HFF-Myc (cell line): ENCODE measurements around the gene ENOX1.

Source experiments
- DNase-seq: peaks from one replicate; pipeline ENCODE4 v3.0.0-alpha.2; 2011; ENCODE audit warnings: low read depth; ENCODE audit errors: extremely low read depth
- H3K4me3 ChIP-seq: replicated peaks from 2 replicates; pipeline ENCODE4 v1.5.1; 2011; ENCODE audit warnings: low read depth, mild to moderate bottlenecking, control low read depth, low read length
- CTCF ChIP-seq: IDR thresholded peaks from 2 replicates; pipeline ENCODE4 v1.5.1; 2012; ENCODE audit warnings: mild to moderate bottlenecking, low read depth, low read length, control low read depth; ENCODE audit errors: missing control alignments

The ENOX1 gene

DNA sequence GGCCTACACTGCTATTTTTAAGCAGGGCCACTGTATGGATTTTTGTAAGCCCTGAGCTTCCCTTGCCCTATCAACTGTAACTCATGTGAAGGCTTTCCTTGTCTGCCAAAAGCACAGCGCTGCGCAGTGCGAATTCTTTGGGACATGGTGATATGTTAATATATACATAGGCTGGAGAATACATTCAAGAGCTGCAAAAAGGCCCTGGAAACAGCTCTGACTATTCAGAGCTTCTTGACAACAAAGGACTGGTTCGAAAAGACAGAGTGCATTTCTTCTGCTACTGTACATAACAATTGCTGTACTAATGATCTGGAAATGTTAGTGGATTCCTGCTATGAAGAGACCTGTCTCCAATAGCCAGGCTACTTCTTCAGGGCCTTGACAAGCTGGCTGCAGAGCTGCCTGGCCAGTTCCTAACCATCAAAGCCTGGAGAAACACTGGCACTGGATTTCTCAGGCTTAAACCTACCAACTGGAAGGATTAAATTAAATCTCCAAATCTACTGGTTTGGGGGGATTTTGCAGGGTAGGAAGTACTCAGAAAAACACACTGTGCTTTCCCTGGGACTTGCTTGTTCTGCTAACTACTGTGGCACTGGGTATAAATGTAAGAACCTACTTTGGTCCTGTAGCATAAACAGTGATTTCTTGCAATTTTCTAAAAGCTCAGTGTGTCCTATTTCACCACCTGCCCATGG lies 516.5 kb downstream of the ENOX1 start:
- H3K4me3 ChIP-seq = no peak overlapping the region
- TF ChIP-seq CTCF = no peak
- DNase-seq = no peak

GRCh38 chr13:43269037-43269481 lies 517.7 kb downstream of the ENOX1 start:
- peak; percentile 76 for DNase-seq
- no peak for TF ChIP-seq CTCF
- no peak overlapping the region for H3K4me3 ChIP-seq

GRCh38 chr13:43268632-43269031 lies 518.1 kb downstream of the ENOX1 start:
- no peak for DNase-seq
- TF ChIP-seq CTCF = no peak
- no peak overlapping the region for H3K4me3 ChIP-seq

DNA sequence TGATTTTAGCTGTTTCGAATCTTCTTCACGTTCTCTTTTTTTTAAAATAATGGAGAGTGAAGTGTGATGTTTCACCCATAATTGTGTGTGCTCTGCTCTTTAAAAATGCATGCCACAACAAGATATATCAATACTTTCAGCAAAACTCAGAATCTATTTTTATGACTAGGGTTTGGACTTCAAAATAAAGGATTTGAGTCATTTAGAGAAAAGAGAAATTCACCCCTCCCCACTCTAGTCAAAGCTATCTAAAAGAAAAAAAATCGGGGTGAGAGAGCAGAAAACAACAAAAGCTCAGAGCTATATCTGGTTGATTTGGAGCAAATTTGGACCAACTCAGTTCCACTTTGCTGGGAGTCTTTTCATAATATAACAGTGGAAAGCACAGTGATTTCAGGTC lies 518.9 kb downstream of the ENOX1 start:
- DNase-seq = no peak
- no peak overlapping the region for H3K4me3 ChIP-seq
- TF ChIP-seq CTCF = no peak

- no peak overlapping the region for H3K4me3 ChIP-seq
These were observed 519.7 kb downstream of the ENOX1 start for GRCh38 chr13:43266936-43267615.

DNA sequence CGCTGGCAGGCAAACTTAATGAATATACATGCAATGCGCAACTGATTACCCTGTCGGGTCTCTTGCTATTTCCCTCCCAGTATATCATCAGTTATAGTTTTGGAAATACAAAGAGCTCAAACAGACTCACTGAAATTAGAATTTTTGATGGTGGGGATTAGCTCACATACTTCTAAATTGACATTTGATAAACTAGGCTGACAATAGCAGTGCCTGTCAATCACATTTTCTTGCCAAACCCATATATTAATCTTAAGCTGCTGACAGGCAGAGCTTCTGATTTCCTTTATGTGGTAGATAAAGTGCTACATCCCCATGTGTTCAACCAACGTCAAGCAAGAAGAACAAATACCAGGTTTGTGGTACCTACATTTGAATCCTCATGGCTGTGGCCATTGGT lies 521.7 kb downstream of the ENOX1 start:
- no peak overlapping the region for H3K4me3 ChIP-seq
- DNase-seq = no peak
- TF ChIP-seq CTCF = no peak

More at GRCh38 chr13:43266936-43267615, 519.7 kb downstream of the ENOX1 start:
- DNase-seq = no peak
- TF ChIP-seq CTCF = no peak
